Dermis microvascular lymphatic vessel endothelial cell (primary cell): ENCODE results near the gene UTF1. TPM values are rescaled to one million over a fixed set of nuclear protein-coding genes. Genes with fewer than 3 reads are reported as not detected.

Experiments
- DNase-seq, 2 donors: peaks; one replicate each; pipeline versions ENCODE4 v3.0.0 to v3.0.0-alpha.2; 2010; ENCODE audit warnings: low read depth in 2 of 2
- total RNA-seq: library from RNA; depleted of rRNA; stranded (reverse); fragments of >200 nt; gene quantifications from 2 replicates; pipeline ENCODE4 v1.2.1, GENCODE V29; 2014

UTF1 gene
- total RNA-seq, 1 donor from 2014 or later = not detected

DNA sequence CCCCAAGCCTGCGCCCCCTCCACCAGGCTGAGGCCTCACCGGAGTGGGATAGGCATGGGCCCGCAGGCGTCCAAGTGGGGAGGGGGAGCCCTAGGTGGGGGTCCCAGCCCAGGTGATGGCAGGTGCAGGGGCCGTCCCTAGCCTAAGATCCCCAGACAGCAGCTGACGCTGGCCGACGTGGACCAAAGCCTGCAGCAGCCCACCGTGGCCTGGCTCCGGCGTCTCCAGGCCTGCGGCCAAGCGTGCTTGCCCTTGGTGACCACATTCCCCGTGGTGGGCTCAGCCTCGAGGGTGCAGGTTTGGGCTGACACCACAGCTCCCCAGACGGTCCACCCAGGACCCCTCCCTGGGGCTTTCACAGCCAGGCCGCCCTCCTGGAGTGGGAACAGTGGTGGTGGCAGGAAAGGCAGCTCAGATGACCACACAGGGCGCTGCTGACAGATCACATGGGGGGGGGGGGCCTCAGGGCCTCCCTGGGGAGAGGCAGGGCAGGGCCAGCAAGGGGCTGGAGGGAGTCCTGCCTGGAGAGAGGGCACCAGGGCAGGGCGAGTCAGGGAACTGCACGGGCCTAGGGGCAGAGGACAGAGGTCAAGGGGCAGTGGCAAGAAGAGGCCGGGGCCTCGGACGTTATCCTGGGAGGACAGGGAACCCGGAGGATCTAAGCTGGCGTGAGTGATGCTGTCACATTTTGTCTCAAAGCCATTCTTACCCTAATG lies 47.4 kb downstream of the UTF1 start:
- DNase-seq = no peak

DNA sequence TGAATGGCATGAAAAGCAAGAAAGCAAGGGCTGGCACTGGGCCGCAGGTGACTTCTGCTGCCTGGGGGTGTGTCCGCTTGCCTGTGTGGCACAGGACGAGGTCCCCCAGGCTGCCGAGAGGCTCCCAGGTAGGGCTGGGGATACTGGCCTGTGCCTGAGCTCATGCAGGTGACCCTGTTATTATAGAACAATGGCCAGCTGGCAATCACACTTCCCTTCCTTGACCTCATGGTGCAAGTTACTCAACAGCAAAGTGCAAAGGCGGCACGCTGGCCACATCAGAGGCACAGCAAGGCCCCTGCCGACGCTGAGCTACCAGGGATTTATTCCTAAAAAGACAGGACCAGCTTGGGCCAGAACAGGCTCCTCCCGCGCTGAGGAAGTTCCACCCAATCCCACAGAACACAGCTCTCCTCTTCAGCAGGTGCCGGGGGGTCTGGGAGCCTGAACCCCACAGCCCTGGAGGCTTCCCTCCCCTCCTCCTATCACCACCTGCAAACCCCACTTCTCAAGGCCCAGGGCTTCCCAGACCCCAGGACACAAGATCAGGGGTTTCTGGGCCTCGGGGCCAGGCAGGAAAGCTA lies 48.1 kb downstream of the UTF1 start:
- no peak for DNase-seq

DNA sequence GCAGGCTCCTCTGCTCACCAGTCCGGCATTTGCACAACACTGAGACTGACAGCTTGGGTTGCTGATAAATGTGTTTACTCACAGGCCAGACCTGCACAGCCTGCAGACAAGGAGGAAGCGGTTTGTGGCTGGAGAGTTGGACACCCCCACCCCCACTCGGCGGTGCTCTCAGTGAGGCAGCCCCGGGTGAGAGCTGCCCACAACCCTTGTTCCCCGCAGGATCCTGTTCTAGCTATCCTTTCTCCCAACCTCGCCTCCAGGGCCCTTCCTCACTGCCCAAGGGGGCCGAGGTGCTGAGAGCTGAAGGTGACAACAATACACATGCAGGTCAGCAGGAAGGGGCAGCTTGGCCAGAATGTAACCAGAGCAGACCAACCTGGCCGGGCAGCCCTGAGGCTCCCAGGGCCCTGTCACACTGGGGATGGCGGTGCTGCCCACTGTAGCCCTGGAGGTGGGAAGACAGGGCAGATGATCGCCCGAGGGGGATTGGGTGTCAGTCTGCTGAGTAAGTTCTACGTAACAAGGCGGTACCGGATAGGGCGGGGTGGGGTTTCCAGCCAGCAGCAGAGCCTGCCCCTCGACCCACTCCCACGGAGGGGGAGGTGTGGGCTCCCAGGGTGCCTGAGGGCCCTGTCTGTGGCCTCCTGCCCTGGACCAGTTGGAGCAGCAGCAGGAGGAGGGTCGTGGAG lies 48.7 kb downstream of the UTF1 start:
- DNase-seq = no peak

DNA sequence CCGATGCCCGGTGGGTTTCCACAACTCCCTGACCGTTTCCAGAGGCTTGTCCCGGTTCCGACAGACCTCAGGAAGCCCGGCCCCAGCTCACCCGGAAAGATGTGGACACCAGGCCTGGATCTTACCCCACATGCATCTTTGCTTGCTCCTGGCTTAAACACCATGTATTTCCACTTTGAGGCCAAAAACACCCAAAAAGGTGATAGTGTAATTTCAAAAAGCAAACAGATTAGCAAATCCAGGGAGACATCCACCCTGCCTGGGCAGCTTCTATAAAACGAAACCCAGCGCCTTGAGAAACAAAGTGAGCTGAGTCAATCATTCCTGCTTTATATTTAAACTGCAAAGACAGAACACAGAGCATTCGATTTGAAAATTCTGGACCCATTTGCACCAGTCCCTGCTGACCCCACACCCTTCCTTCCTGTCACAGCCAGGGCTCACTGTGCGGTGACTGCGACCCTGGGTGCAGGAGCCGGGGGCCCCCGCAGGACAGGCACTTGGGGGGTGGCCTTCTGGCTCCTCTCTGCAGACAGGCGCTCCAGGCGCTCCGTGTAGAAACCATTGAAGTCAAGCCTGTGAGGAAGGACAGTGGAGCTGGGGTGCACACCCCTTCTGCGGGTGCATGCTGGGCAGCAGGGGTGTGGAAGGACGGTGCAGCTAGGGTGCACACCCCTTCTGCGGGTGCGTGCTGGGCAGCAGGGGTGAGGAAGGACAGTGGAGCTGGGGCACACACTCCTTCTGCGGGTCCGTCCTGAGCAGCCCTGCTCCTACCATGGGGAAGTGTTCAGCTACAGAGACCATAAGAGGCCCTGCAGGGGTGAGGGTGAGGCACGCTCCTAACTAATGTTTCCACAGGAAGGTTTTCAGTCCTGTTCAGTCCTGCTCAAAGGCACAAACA lies 49.6 kb downstream of the UTF1 start:
- no peak for DNase-seq

DNA sequence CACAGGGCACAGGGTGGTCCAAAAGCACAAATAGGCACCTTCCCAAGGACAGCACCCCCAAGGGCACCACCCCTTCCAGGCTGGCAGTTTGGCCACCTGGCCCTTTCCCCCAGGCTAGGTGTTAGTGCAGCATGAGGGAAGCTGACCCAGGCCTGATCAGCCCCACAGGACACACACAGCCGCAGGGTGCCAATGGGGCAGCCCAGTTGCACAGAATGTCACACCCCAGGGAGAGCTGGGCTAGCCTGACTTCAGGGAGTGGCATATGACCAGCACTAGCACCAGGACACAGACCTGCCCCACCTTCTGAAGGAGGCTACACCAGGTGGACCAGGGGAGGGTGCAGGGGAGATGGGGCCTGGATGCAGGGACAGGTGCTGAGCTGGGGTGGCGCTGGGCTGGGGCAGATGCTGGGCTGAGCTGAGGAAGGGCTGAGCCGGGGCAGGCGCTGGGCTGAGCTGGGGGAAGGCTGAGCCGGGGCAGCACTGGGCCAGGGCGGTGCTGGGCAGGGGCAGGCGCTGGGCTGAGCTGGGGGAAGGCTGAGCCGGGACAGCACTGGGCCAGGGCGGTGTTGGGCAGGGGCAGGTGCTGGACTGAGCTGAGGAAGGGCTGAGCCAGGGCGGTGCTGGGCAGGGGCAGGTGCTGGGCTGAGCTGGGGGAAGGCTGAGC lies 50.5 kb downstream of the UTF1 start:
- no peak for DNase-seq

DNA sequence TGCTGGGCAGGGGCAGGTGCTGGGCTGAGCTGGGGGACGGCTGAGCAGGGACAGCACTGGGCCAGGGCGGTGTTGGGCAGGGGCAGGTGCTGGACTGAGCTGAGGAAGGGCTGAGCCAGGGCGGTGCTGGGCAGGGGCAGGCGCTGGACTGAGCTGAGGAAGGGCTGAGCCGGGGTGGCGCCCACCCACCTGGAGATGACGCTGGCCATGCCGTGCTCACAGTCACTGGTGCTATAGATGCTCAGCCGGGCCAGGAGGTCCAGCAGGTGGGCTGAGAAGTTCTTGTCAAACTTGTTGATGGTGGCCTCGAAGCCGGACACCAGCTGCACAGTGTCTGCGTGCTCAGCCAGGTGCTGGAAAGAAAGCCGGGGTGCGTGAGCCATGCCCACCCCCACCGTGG lies 51.1 kb downstream of the UTF1 start:
- DNase-seq = no peak

Other genes with a start within 250 kb of the UTF1 start
- not detected in 2 replicates for gene ADGRA1, start 142.3 kb upstream of the UTF1 start, total RNA-seq
- under 0.01 TPM in 1 of 2 replicates, not detected in the other for gene KNDC1, start 70.0 kb upstream of the UTF1 start, total RNA-seq
- gene VENTX, start 7.6 kb downstream of the UTF1 start, total RNA-seq = not detected in 2 replicates
- 0.13 TPM in 2 replicates for gene ADAM8, start 46.7 kb downstream of the UTF1 start, total RNA-seq
- 29.5 and 44.8 TPM in 2 replicates for gene TUBGCP2, start 78.7 kb downstream of the UTF1 start, total RNA-seq
- gene ZNF511, start 78.7 kb downstream of the UTF1 start, total RNA-seq = 21.5 and 23.7 TPM in 2 replicates
- not detected in 2 replicates for gene CALY, start 106.7 kb downstream of the UTF1 start, total RNA-seq
- not detected in 2 replicates for gene PRAP1, start 117.2 kb downstream of the UTF1 start, total RNA-seq
- 23.4 and 24.0 TPM in 2 replicates for gene FUOM, start 127.8 kb downstream of the UTF1 start, total RNA-seq
- 72.3 and 75.7 TPM in 2 replicates for gene ECHS1, start 143.1 kb downstream of the UTF1 start, total RNA-seq
- 3.1 and 6.6 TPM in 2 replicates for gene PAOX, start 149.0 kb downstream of the UTF1 start, total RNA-seq
- gene MTG1, start 163.9 kb downstream of the UTF1 start, total RNA-seq = 37.1 and 43.2 TPM in 2 replicates
- not detected in 2 replicates for gene SPRN, start 194.4 kb downstream of the UTF1 start, total RNA-seq
- 0.26 and 0.76 TPM in 2 replicates for gene SCART1, start 223.7 kb downstream of the UTF1 start, total RNA-seq